CD4-positive, alpha-beta T cell (primary cell): ENCODE data around the gene ZNF280D. TPM values are rescaled to one million over a fixed set of nuclear protein-coding genes. Genes with fewer than 3 reads are reported as not detected.
A peak's percentile ranks its signal among the peaks of the same experiment; 100 is the strongest.

Source experiments
- ATAC-seq: fragments of 200-7000 bp; cut with Tn5 transposase; one replicate; pipeline ENCODE4 v1.10.0; 2022; ENCODE audit warnings: mild to moderate bottlenecking; ENCODE audit not compliant: poor library complexity
- CTCF ChIA-PET: fragments of 350-600 bp; sonication (Branson Sonifier 250); formaldehyde crosslinking; loops from one replicate; lab custom pipeline; 2021; ENCODE audit warnings: antibody characterized with exemption, inconsistent platforms; lab: Charles Lee
- POLR2A ChIA-PET: fragments of 350-600 bp; sonication (Branson Sonifier 250); formaldehyde crosslinking; loops from one replicate; lab custom pipeline; 2021; ENCODE audit warnings: antibody characterized with exemption, inconsistent platforms; lab: Charles Lee
- DNase-seq, 14 experiments: peaks; one replicate each; pipeline ENCODE4 v3.0.0-alpha.2; 2013 to 2020; ENCODE audit warnings: mixed read lengths in 2 of 14
- H3K27ac ChIP-seq, 2 donors: one replicate each; pipeline versions ENCODE4 v1.5.1 to v1.7.0; 2013; ENCODE audit warnings: low read length in 2 of 2, low read depth in 1 of 2, mild to moderate bottlenecking in 1 of 2
- H3K27me3 ChIP-seq, 2 experiments: 1 replicate in 1 of 2; 2 replicates in 1 of 2; pipeline versions ENCODE4 v1.6.1 to v1.7.0; 2013; ENCODE audit warnings: low read length in 2 of 2, control low read depth in 1 of 2, mild to moderate bottlenecking in 1 of 2, moderate library complexity in 1 of 2; ENCODE audit not compliant: insufficient read depth in 2 of 2, control insufficient read depth in 1 of 2
- H3K36me3 ChIP-seq: one replicate; pipeline ENCODE4 v1.6.1; 2013; ENCODE audit warnings: low read length, control low read depth; ENCODE audit not compliant: insufficient read depth
- H3K4me1 ChIP-seq: one replicate; pipeline ENCODE4 v1.6.1; 2013; ENCODE audit warnings: low read length, control low read depth; ENCODE audit not compliant: insufficient read depth
- H3K4me3 ChIP-seq: one replicate; pipeline ENCODE4 v1.5.1; 2013; ENCODE audit warnings: mild to moderate bottlenecking, low read length, moderate library complexity
- H3K9me3 ChIP-seq, 2 experiments: 1 replicate in 1 of 2; 2 replicates in 1 of 2; pipeline versions ENCODE4 v1.6.1 to v1.7.0; 2013; ENCODE audit warnings: low read length in 2 of 2, mild to moderate bottlenecking in 2 of 2, control low read depth in 1 of 2, moderate library complexity in 1 of 2; ENCODE audit not compliant: control insufficient read depth in 1 of 2, insufficient read depth in 1 of 2
- H3K27ac Mint-ChIP-seq: one replicate; pipeline ENCODE4 v1.8.0; 2020; ENCODE audit warnings: mixed read lengths
- H3K27me3 Mint-ChIP-seq: one replicate; pipeline ENCODE4 v1.8.0; 2021; ENCODE audit warnings: mixed read lengths
- H3K36me3 Mint-ChIP-seq: one replicate; pipeline ENCODE4 v1.8.0; 2021; ENCODE audit warnings: low read depth, mixed read lengths
- H3K4me1 Mint-ChIP-seq: one replicate; pipeline ENCODE4 v1.8.0; 2021; ENCODE audit warnings: low read depth, mixed read lengths
- H3K4me3 Mint-ChIP-seq: one replicate; pipeline ENCODE4 v1.8.0; 2020; ENCODE audit warnings: mild to moderate bottlenecking, mixed read lengths
- H3K9me3 Mint-ChIP-seq: one replicate; pipeline ENCODE4 v1.8.0; 2020; ENCODE audit warnings: mixed read lengths
- intact Hi-C, 2 experiments: fragments of 100-400 bp; cut with DNase I in 1 of 2; cut with micrococcal nuclease in 1 of 2; formaldehyde crosslinking; loops; one replicate each; pipeline versions ENCODE4 v1.15.1 to v1.9.0; 2023 to 2025; cut with DNase I, micrococcal nuclease
- total RNA-seq, 174 experiments: library from RNA in 2 of 174; stranded (reverse) in 2 of 174; gene quantifications; one replicate each; pipeline ENCODE4 v1.2.3 and lab custom pipeline; 2021 to 2026
- TF ChIP-seq, protein P1 (sequence below): fragments of 200-600 bp; IDR thresholded peaks from one replicate; pipeline ENCODE4 v1.8.0; 2022; ENCODE audit warnings: antibody characterized with exemption, mild to moderate bottlenecking

The ZNF280D gene
- total RNA-seq, 2 experiments from 2014 or later = 27.2 to 30.3 TPM

DNA sequence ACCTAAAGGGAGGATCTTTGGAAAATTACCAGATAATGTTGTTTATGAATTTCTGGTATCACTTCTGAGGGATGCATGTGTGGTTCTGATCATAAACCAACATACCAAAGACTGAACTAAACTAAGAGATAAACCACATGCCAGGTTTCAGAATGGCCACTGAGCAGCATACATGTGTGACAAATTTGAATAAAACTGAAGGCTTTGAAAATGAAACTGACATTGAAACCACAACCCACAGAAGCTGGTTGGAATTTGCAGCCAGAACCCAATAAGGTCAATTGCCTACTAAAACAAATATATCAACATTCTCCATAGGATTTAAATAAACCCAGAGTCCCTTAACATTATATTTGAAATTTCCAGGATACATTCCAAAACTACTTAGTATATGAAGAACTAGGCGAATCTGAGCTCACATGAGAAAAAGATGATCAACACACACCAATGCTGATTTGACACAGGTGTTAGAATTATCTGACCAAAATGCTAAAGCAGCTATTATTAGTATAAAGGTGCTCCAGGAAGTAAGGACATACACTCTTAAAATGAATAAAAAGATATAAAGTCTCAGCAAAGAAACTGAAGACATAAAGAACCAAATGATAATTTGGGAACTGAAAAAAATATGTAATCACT, 125.0 kb downstream of the ZNF280D start:
- TF ChIP-seq, protein P1, sequence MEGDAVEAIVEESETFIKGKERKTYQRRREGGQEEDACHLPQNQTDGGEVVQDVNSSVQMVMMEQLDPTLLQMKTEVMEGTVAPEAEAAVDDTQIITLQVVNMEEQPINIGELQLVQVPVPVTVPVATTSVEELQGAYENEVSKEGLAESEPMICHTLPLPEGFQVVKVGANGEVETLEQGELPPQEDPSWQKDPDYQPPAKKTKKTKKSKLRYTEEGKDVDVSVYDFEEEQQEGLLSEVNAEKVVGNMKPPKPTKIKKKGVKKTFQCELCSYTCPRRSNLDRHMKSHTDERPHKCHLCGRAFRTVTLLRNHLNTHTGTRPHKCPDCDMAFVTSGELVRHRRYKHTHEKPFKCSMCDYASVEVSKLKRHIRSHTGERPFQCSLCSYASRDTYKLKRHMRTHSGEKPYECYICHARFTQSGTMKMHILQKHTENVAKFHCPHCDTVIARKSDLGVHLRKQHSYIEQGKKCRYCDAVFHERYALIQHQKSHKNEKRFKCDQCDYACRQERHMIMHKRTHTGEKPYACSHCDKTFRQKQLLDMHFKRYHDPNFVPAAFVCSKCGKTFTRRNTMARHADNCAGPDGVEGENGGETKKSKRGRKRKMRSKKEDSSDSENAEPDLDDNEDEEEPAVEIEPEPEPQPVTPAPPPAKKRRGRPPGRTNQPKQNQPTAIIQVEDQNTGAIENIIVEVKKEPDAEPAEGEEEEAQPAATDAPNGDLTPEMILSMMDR = no peak
- Mint-ChIP-seq H3K27ac (no peak overlapping the region), H3K4me1 (no peaks in the 10 kb centered on the region), H3K36me3 (no peaks in the 10 kb centered on the region), H3K27me3 (peaks cover 18% of the 10 kb centered on the region), H3K4me3 (no peak overlapping the region), H3K9me3 (peaks cover 10% of the 10 kb centered on the region)
- POLR2A ChIA-PET = no interaction called here
- H3K27me3 ChIP-seq = peaks cover 0 to 3% of the 10 kb centered on the region in 2 experiments
- CTCF ChIA-PET = no interaction called here
- peak in 1 of 14 experiments; percentile 2 for DNase-seq
- H3K4me1 ChIP-seq = no peaks in the 10 kb centered on the region
- no peak for ATAC-seq
- no peaks in the 10 kb centered on the region for H3K9me3 ChIP-seq
- no peaks in the 10 kb centered on the region for H3K36me3 ChIP-seq
- intact Hi-C loops = no loop called here
- no peak overlapping the region for H3K27ac ChIP-seq
- H3K4me3 ChIP-seq = no peak overlapping the region

DNA sequence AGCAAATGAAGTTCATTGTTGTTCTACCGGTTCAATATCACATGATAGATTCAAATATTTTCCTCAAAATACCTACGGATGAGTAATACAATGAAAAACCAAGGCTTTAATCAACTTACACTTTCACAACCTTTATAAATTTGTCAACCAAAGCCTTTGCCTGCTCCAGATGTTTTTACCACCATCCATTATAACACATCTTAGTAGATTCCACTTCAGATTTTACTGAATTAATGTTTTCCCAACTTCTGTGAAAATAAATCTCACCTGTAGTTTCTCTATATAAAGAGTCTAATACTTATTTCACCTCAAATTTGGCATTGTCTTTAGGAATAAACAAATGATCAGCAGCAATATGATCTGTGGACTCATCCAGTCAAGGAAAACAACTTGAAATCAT, 131.1 kb downstream of the ZNF280D start:
- H3K27ac Mint-ChIP-seq = no peak overlapping the region
- intact Hi-C loops = no loop called here
- H3K27me3 Mint-ChIP-seq = peaks cover 10% of the 10 kb centered on the region
- no peak for DNase-seq
- Histone ChIP-seq H3K36me3 (no peaks in the 10 kb centered on the region), H3K27me3 (no peaks in the 10 kb centered on the region), H3K27ac (no peak overlapping the region), H3K9me3 (peaks cover 0 to 11% of the 10 kb centered on the region in 2 experiments), H3K4me1 (no peaks in the 10 kb centered on the region), H3K4me3 (no peak overlapping the region)
- H3K4me1 Mint-ChIP-seq = no peaks in the 10 kb centered on the region
- ChIA-PET POLR2A (no interaction called here), CTCF (no interaction called here)
- no peak for ATAC-seq
- no peaks in the 10 kb centered on the region for H3K36me3 Mint-ChIP-seq
- TF ChIP-seq, protein P1 = no peak
- peaks cover 20% of the 10 kb centered on the region for H3K9me3 Mint-ChIP-seq
- H3K4me3 Mint-ChIP-seq = no peak overlapping the region

DNA sequence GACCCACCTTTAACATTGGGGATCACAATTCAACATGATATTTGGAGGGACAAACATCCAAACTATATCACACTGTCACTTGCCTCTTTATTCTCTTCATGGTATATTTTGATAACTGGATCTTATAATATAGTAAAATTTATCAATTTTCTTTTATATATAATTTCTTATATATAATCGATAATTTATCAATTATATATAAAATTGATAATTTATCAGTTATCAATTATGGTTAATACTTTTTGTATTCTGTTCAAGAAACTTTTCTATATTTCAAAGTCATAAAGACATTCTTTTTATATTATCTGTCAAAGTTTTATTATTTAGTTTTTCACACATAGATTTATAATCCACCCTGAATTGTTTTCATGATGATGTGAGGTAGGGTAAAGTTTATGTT, 132.9 kb downstream of the ZNF280D start:
- H3K36me3 Mint-ChIP-seq = no peaks in the 10 kb centered on the region
- H3K27ac Mint-ChIP-seq = no peak overlapping the region
- CTCF ChIA-PET = no interaction called here
- H3K9me3 ChIP-seq = peaks cover 0 to 11% of the 10 kb centered on the region in 2 experiments
- no peak overlapping the region for H3K27ac ChIP-seq
- DNase-seq (no peak), ATAC-seq (no peak)
- POLR2A ChIA-PET = no interaction called here
- H3K4me1 Mint-ChIP-seq = no peaks in the 10 kb centered on the region
- peaks cover 18% of the 10 kb centered on the region for H3K9me3 Mint-ChIP-seq
- no peaks in the 10 kb centered on the region for H3K27me3 ChIP-seq
- no peaks in the 10 kb centered on the region for H3K36me3 ChIP-seq
- intact Hi-C loops = no loop called here
- TF ChIP-seq, protein P1 = no peak
- no peak overlapping the region for H3K4me3 ChIP-seq
- peaks cover 5% of the 10 kb centered on the region for H3K27me3 Mint-ChIP-seq
- no peak overlapping the region for H3K4me3 Mint-ChIP-seq
- H3K4me1 ChIP-seq = no peaks in the 10 kb centered on the region
